ENCODE data around the gene NDC80.

Gene NDC80

DNA sequence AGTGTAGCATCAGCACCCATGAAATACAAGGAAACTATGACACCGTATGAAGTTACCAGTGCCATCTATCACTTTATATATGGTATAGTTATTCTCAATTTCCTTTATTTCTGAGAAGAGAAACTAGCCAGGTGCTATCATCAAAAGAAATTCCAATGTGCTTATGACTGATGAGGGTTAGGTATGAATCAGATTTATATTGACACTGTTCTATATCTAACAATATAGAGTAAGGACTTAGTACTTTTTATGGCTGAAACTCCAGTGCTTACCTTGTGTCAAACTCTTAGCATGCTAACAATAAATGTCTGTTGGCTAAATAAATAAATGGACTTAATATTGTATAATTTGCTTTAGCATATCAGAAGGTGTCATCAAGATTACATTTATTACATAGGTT lies 7.0 kb upstream of the NDC80 start:
- H3K27ac ChIP-seq (ENCODE audit: low read length): no peak overlapping the region

DNA sequence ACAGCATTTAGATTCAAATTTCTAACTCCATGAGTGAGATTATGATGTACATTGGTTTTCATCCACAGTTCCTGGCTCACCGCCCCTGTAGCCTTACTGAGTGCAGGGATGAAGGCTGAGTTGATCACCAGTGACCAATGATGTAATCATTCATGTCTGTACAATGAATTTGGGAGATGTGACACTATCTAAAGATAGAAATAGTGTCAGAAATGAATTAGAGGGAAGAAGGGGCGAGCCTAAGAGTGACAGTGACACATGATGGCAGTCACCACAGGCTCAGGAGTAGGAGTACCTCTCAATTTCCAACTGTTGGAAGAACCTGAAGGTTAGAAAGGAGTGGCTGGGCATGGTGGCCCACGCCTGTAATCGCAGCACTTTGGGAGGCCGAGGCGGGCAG lies 3.2 kb upstream of the NDC80 start:
- H3K4me1 ChIP-seq (ENCODE audit: control insufficient read depth, low read depth, low read length): peaks cover 8% of the 10 kb centered on the region
- H3K27me3 ChIP-seq (ENCODE audit: control insufficient read depth, insufficient read depth, low read length): no peaks in the 10 kb centered on the region
- H3K27ac ChIP-seq (ENCODE audit: low read length): no peak overlapping the region
- no peak overlapping the region for H3K4me3 ChIP-seq (ENCODE audit: low read length)
- H3K9me3 ChIP-seq (ENCODE audit: control insufficient read depth, low read depth, low read length): no peaks in the 10 kb centered on the region
- peaks cover 8% of the 10 kb centered on the region for H3K36me3 ChIP-seq (ENCODE audit: control insufficient read depth, low read depth, low read length)
- no peak overlapping the region for H3K9ac ChIP-seq (ENCODE audit: low read length)

More for the DNA sequence above, 7.0 kb upstream of the NDC80 start:
- Histone ChIP-seq H3K36me3 (ENCODE audit: control insufficient read depth, low read depth, low read length) (peaks cover 8% of the 10 kb centered on the region), H3K27me3 (ENCODE audit: control insufficient read depth, insufficient read depth, low read length) (no peaks in the 10 kb centered on the region), H3K4me3 (ENCODE audit: low read length) (no peak overlapping the region), H3K9me3 (ENCODE audit: control insufficient read depth, low read depth, low read length) (no peaks in the 10 kb centered on the region), H3K9ac (ENCODE audit: low read length) (no peak overlapping the region), H3K4me1 (ENCODE audit: control insufficient read depth, low read depth, low read length) (no peaks in the 10 kb centered on the region)

DNA sequence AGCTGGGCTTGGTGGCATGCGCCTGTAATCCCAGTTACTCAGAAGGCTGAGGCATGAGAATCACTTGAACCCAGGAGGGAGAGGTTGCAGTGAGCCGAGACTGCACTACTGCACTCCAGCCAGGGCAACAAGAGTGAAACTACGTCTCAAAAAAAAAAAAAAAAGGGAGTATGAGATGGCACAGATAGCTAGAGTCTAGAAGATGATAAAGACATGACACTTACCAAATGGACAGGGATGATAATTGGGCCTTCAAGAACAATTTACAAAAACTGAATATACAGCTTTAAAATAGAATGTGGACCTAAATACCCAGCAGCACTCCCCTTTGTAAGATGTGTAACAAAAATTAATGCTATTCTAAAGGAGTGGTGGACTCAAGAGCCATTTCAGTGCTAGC lies 2.8 kb upstream of the NDC80 start:
- Histone ChIP-seq H3K4me3 (ENCODE audit: low read length) (no peak overlapping the region), H3K9me3 (ENCODE audit: control insufficient read depth, low read depth, low read length) (no peaks in the 10 kb centered on the region), H3K4me1 (ENCODE audit: control insufficient read depth, low read depth, low read length) (peaks cover 8% of the 10 kb centered on the region), H3K27me3 (ENCODE audit: control insufficient read depth, insufficient read depth, low read length) (no peaks in the 10 kb centered on the region), H3K27ac (ENCODE audit: low read length) (no peak overlapping the region), H3K36me3 (ENCODE audit: control insufficient read depth, low read depth, low read length) (peaks cover 8% of the 10 kb centered on the region), H3K9ac (ENCODE audit: low read length) (no peak overlapping the region)

DNA sequence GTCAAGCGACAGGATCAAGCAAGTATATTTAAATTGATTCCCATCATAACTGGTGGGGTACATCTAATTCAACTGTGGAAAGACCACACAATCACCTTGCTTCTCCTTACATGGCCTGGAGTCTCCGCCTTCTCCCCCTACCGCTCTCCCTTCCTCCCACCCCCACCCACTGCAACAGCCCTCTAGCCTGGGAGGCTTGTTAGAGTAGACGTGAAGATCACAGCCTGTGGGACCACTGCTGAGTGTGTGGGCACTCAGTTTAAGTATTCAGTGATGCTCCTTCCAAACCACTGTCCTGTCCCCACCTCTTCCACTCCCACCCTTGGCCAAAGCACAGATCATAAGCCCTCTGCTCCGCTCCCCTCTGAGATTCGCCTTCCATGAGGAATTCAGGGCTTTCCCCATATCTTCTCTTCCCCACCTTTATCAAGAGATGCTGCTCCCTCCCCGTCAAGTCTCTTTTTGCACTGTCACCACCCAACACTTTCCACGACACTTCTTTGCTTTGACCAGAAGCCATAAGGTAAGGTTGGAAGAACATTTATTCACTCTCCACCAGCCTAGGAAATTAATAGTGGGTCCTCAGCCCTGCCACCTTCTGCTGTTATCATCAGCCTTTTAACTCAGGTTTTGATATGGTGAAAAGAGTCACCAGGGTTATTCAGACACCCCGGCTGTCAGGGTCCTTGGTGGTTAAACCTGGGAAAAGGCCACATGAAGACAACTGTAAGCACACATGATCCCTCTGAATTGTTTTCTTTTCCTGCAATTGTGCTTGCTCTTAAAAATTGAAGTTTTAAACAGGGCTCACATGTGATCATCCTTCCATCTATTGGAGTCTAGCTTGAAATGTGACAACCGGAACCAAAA lies 1.8 kb upstream of the NDC80 start:
- H3K4me3 ChIP-seq (ENCODE audit: low read length): peak overlapping the region; percentile 97
- H3K36me3 ChIP-seq (ENCODE audit: control insufficient read depth, low read depth, low read length): peaks cover 9% of the 10 kb centered on the region
- peak overlapping the region; percentile 97 for H3K9ac ChIP-seq (ENCODE audit: low read length)
- no peak overlapping the region for H3K27ac ChIP-seq (ENCODE audit: low read length)
- H3K4me1 ChIP-seq (ENCODE audit: control insufficient read depth, low read depth, low read length): peaks cover 13% of the 10 kb centered on the region
- H3K9me3 ChIP-seq (ENCODE audit: control insufficient read depth, low read depth, low read length): no peaks in the 10 kb centered on the region
- no peaks in the 10 kb centered on the region for H3K27me3 ChIP-seq (ENCODE audit: control insufficient read depth, insufficient read depth, low read length)

DNA sequence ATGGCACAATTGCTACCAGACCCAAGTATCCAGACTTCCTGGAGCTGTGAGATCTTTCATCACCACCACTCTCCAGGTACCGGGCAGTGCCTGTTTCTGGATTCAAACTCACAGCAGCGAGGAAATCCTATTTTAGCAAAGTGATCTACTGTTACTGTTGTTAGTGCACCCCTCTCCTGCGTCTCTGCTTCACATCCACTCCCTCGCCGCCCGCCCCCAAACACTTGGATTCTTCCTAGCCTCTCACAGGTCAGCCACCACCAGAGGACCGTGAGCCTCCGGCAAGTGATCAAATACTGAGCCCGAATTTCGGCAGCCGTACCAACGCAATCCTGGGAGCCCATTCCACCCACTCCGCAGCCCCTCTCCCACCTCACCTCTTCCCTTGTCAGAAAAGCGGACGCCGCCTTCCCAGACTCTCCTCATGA lies 571 bp upstream of the NDC80 start:
- peak overlapping the region; percentile 97 for H3K9ac ChIP-seq (ENCODE audit: low read length)
- H3K27me3 ChIP-seq (ENCODE audit: control insufficient read depth, insufficient read depth, low read length): no peaks in the 10 kb centered on the region
- H3K4me3 ChIP-seq (ENCODE audit: low read length): peak overlapping the region; percentile 97
- H3K4me1 ChIP-seq (ENCODE audit: control insufficient read depth, low read depth, low read length): peaks cover 13% of the 10 kb centered on the region
- peaks cover 21% of the 10 kb centered on the region for H3K36me3 ChIP-seq (ENCODE audit: control insufficient read depth, low read depth, low read length)
- no peaks in the 10 kb centered on the region for H3K9me3 ChIP-seq (ENCODE audit: control insufficient read depth, low read depth, low read length)
- H3K27ac ChIP-seq (ENCODE audit: low read length): peak overlapping the region; percentile 98

DNA sequence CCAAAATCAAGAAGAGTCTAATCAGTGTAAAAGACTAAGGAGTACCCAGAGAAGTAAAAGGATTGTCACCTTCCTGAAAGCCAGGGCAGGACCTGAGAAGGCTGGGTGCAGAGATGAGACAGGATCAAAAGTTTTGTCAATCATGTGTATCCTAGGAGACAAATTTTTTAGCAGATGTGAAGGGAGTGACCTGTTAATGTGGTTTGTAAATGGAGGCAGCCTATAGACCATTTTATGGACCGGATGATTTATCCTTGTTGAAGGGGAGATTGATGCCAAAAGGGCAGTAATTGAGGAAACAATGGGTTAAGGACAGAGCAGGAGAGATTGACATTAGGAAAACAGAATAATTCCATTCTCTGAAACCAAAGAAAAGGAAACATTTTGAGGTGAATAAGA lies 813 bp downstream of the NDC80 start:
- H3K4me1 ChIP-seq (ENCODE audit: control insufficient read depth, low read depth, low read length): peaks cover 13% of the 10 kb centered on the region
- H3K9ac ChIP-seq (ENCODE audit: low read length): peak overlapping the region; percentile 97
- H3K4me3 ChIP-seq (ENCODE audit: low read length): peak overlapping the region; percentile 97
- H3K27ac ChIP-seq (ENCODE audit: low read length): no peak overlapping the region
- no peaks in the 10 kb centered on the region for H3K27me3 ChIP-seq (ENCODE audit: control insufficient read depth, insufficient read depth, low read length)
- H3K36me3 ChIP-seq (ENCODE audit: control insufficient read depth, low read depth, low read length): peaks cover 26% of the 10 kb centered on the region
- no peaks in the 10 kb centered on the region for H3K9me3 ChIP-seq (ENCODE audit: control insufficient read depth, low read depth, low read length)

DNA sequence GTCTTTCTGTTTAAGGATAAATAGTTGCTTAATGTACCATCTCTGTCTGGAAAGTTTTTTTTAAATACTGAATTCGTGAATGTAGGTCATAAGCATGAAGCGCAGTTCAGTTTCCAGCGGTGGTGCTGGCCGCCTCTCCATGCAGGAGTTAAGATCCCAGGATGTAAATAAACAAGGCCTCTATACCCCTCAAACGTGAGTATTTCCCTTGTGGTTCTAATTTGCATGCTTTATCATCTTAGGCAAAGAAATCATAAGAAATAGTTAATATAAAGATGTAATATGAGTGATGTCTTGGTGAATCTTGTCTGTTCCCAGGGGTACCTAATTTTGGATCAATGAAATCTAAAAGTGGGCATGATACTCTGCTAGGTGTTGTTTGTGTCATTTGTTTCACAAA lies 1.5 kb downstream of the NDC80 start:
- Histone ChIP-seq H3K27me3 (ENCODE audit: control insufficient read depth, insufficient read depth, low read length) (no peaks in the 10 kb centered on the region), H3K4me3 (ENCODE audit: low read length) (peak overlapping the region; percentile 97), H3K27ac (ENCODE audit: low read length) (no peak overlapping the region), H3K4me1 (ENCODE audit: control insufficient read depth, low read depth, low read length) (peaks cover 13% of the 10 kb centered on the region), H3K9me3 (ENCODE audit: control insufficient read depth, low read depth, low read length) (no peaks in the 10 kb centered on the region), H3K9ac (ENCODE audit: low read length) (peak overlapping the region; percentile 97), H3K36me3 (ENCODE audit: control insufficient read depth, low read depth, low read length) (peaks cover 32% of the 10 kb centered on the region)

DNA sequence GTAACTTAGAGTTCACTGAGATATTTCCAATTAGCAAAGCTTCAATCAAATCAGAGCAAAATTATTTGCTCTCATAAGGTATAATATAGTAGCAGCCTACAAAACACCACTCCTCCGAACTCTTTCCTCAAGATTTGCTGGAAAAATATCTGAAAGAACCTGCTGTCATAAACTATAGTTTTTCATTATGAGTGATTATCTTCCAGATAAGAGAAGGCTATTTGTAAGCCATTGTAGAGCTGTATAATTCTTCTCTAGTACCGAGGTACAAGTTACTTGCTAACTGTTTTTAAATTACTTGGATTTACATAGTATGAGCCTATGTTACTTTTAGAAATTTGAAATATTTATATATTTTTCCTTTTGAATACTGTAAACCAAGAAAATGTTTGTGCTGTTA lies 2.1 kb downstream of the NDC80 start:
- H3K9me3 ChIP-seq (ENCODE audit: control insufficient read depth, low read depth, low read length): no peaks in the 10 kb centered on the region
- peaks cover 13% of the 10 kb centered on the region for H3K4me1 ChIP-seq (ENCODE audit: control insufficient read depth, low read depth, low read length)
- no peak overlapping the region for H3K27ac ChIP-seq (ENCODE audit: low read length)
- peaks cover 37% of the 10 kb centered on the region for H3K36me3 ChIP-seq (ENCODE audit: control insufficient read depth, low read depth, low read length)
- no peaks in the 10 kb centered on the region for H3K27me3 ChIP-seq (ENCODE audit: control insufficient read depth, insufficient read depth, low read length)
- peak overlapping the region; percentile 97 for H3K4me3 ChIP-seq (ENCODE audit: low read length)
- H3K9ac ChIP-seq (ENCODE audit: low read length): peak overlapping the region; percentile 97

DNA sequence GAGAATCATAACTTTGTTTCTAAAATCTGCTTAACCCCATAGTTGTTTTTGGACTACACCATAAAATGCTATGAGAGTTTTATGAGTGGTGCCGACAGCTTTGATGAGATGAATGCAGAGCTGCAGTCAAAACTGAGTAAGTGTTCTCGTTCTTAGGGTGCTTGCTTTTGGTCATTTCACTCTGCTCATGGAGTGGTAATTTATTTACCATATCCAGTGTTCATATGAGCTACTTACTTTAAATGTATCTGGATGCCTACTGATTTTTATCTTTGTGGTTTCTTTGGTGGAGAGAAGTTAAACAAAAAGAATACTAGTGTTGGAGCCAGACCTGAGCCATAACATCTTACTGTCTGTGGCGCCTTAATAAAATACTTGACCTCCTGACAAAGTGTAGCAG lies 16.4 kb downstream of the NDC80 start:
- peaks cover 84% of the 10 kb centered on the region for H3K36me3 ChIP-seq (ENCODE audit: control insufficient read depth, low read depth, low read length)
- no peaks in the 10 kb centered on the region for H3K4me1 ChIP-seq (ENCODE audit: control insufficient read depth, low read depth, low read length)
- no peak overlapping the region for H3K27ac ChIP-seq (ENCODE audit: low read length)
- H3K27me3 ChIP-seq (ENCODE audit: control insufficient read depth, insufficient read depth, low read length): no peaks in the 10 kb centered on the region
- no peaks in the 10 kb centered on the region for H3K9me3 ChIP-seq (ENCODE audit: control insufficient read depth, low read depth, low read length)
- H3K9ac ChIP-seq (ENCODE audit: low read length): no peak overlapping the region
- no peak overlapping the region for H3K4me3 ChIP-seq (ENCODE audit: low read length)

DNA sequence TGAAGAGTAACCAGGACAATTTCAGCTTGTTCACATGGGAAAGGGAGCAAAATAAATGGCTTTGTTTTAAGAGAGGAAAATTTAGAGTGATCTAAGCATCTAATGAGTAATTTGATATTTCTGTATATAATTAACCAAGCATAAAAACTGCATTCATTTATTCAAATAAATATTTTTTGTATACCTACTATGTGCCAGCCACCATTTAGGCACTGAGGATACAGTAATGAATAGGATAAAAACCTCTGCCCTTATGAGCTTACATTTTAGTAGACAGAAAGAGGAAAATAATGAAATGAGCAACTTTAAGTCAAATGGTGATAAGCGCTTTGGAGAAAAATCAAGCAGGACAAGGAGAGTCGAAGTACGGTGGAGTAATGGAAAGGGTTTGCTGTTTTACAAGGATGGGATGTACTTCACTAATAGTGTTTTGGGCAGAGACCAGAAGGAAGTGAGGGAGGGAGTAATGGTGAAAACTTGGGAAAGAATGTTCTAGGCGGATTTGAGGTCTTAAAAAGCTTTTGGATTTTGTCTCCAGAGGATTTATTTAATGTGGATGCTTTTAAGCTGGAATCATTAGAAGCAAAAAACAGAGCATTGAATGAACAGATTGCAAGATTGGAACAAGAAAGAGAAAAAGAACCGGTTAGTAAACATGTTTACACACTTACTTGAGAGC lies 17.4 kb downstream of the NDC80 start:
- Histone ChIP-seq H3K27me3 (ENCODE audit: control insufficient read depth, insufficient read depth, low read length) (no peaks in the 10 kb centered on the region), H3K4me3 (ENCODE audit: low read length) (no peak overlapping the region), H3K36me3 (ENCODE audit: control insufficient read depth, low read depth, low read length) (peaks cover 86% of the 10 kb centered on the region), H3K9me3 (ENCODE audit: control insufficient read depth, low read depth, low read length) (no peaks in the 10 kb centered on the region), H3K4me1 (ENCODE audit: control insufficient read depth, low read depth, low read length) (no peaks in the 10 kb centered on the region), H3K27ac (ENCODE audit: low read length) (no peak overlapping the region), H3K9ac (ENCODE audit: low read length) (no peak overlapping the region)

DNA sequence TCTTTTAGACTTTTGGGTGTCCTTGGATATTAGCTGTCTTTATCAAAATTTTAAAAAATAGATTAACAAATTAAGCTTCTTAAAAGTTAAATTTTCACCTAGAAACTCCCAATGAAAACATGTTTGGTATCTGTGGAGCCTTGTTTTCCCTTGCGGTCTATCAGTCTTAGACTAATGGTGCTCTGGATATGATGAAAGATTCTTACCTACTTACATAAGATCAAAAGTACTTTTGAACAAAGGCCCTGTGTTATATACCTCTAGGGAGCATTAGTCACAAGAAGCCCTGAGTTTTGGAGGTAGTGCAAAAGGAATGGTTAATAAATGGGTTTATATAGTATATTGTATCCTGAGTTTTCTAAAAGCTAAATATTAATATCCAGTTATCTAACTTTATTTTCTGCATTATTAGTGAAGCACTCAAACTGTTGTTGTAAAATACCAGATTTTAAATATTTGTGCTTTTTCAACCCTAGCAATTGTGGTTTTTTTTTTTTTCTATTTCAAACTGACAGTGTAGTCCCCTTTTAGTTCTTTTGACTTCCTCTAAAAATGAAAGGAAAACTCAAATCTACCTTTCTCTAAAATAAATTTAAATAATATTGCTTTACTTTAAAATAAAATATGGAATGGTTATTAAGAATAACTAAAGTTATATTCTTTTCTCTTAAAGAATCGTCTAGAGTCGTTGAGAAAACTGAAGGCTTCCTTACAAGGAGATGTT lies 18.1 kb downstream of the NDC80 start:
- no peaks in the 10 kb centered on the region for H3K4me1 ChIP-seq (ENCODE audit: control insufficient read depth, low read depth, low read length)
- no peaks in the 10 kb centered on the region for H3K27me3 ChIP-seq (ENCODE audit: control insufficient read depth, insufficient read depth, low read length)
- H3K36me3 ChIP-seq (ENCODE audit: control insufficient read depth, low read depth, low read length): peaks cover 91% of the 10 kb centered on the region
- H3K4me3 ChIP-seq (ENCODE audit: low read length): no peak overlapping the region
- H3K9me3 ChIP-seq (ENCODE audit: control insufficient read depth, low read depth, low read length): no peaks in the 10 kb centered on the region
- no peak overlapping the region for H3K9ac ChIP-seq (ENCODE audit: low read length)
- no peak overlapping the region for H3K27ac ChIP-seq (ENCODE audit: low read length)
